22Rv1 (cell line): Measurements from ENCODE around the gene MT1F.

Source experiments
- ZFX ChIP-seq: fragments of 450-650 bp; IDR thresholded peaks from 2 replicates; pipeline ENCODE4 v1.6.1; 2017; ENCODE audit warnings: antibody characterized with exemption, borderline replicate concordance
- TF ChIP-seq, protein P1 (sequence below): fragments of 450-650 bp; IDR thresholded peaks from 2 replicates; pipeline ENCODE4 v1.5.1; 2017; ENCODE audit warnings: mild to moderate bottlenecking

- TF ChIP-seq, protein P1, sequence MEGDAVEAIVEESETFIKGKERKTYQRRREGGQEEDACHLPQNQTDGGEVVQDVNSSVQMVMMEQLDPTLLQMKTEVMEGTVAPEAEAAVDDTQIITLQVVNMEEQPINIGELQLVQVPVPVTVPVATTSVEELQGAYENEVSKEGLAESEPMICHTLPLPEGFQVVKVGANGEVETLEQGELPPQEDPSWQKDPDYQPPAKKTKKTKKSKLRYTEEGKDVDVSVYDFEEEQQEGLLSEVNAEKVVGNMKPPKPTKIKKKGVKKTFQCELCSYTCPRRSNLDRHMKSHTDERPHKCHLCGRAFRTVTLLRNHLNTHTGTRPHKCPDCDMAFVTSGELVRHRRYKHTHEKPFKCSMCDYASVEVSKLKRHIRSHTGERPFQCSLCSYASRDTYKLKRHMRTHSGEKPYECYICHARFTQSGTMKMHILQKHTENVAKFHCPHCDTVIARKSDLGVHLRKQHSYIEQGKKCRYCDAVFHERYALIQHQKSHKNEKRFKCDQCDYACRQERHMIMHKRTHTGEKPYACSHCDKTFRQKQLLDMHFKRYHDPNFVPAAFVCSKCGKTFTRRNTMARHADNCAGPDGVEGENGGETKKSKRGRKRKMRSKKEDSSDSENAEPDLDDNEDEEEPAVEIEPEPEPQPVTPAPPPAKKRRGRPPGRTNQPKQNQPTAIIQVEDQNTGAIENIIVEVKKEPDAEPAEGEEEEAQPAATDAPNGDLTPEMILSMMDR, result no peak
- no peak for TF ChIP-seq ZFX
Measured at GRCh38 chr16:56700195-56700594, 42.4 kb downstream of the MT1F start.
